ENCODE data around the gene CKLF. TPM values are rescaled to one million over a fixed set of nuclear protein-coding genes. Genes with fewer than 3 reads are reported as not detected.

CKLF gene
- total and polyA plus RNA-seq, 3 experiments from 2014 or later: 118 to 265 (median 121) TPM

GRCh38 chr16:66554495-66554894 lies 2.1 kb downstream of the CKLF start:
- Mint-ChIP-seq H3K27me3 (peaks cover 0 to 5% of the 10 kb centered on the region in 2 donors), H3K36me3 (peaks cover 0 to 49% (median 9%) of the 10 kb centered on the region in 3 donors), H3K4me1 (peaks cover 77 to 89% (median 87%) of the 10 kb centered on the region in 3 donors), H3K4me3 (peak overlapping the region; percentile 90 to 98 (median 97)), H3K9me3 (no peaks in the 10 kb centered on the region), H3K27ac (peak overlapping the region; percentile 55 to 97 (median 95))
- ChIA-PET POLR2A (interaction anchor here (0.9 to 1.0 kb wide), 2 partner anchors 32 to 49 kb away, joined by 3 to 5 read pairs; no protein-coding TSS in a partner anchor), CTCF (interaction anchor here (0.8 to 3.7 kb wide), 6 partner anchors 8 to 74 kb away, joined by 3 to 20 read pairs (median 6); partner anchors contain the start of gene CMTM3)
- H3K4me3 ChIP-seq (ENCODE audit: low read length): no peak overlapping the region
- peaks cover 58% of the 10 kb centered on the region for H3K4me1 ChIP-seq (ENCODE audit: insufficient read depth, low read length)
- DNase-seq: no peak
- no peaks in the 10 kb centered on the region for H3K36me3 ChIP-seq (ENCODE audit: insufficient read depth, low read length)
- H3K9me3 ChIP-seq (ENCODE audit: low read length): no peaks in the 10 kb centered on the region
- H3K27me3 ChIP-seq (ENCODE audit: insufficient read depth, low read length, poor library complexity, severe bottlenecking): no peaks in the 10 kb centered on the region
- no peak overlapping the region for H3K27ac ChIP-seq (ENCODE audit: low read depth, low read length)

GRCh38 chr16:66560107-66560506 lies 7.7 kb downstream of the CKLF start:
- H3K36me3 ChIP-seq (ENCODE audit: insufficient read depth, low read length): peaks cover 11% of the 10 kb centered on the region
- DNase-seq: no peak
- POLR2A ChIA-PET: no interaction called here

DNA sequence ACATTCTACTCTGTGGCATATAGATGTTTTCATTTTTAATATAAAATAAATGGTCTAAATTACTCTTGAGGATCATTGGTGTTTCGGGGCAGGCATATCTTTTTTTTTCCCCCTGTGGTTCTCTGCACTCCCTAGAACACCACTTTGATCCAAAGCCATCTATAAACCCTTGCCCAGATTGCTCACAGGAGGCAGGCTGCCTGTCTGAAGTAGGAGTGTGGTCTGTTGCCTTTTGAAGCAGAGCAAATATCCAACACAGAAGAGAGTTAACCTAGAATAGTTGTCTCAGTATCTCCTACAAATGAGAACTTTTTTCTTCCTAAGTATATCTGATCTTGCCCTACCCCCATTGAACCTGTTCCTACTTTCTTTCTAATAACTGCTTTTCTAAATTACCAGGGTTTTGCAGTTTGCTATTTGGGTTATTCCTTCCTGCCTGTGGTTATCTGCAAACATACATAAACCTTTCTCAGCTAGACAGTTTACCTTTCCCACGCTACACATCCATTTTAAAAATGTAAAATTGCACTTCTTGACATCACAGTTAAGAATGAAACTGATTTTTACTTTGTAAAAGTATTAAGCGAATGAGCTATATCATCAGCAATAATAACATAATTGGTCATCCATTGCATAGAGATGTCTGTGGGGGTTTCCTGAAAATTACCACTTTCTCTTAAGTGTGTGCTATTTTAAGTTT lies 9.2 kb downstream of the CKLF start:
- ChIA-PET POLR2A (interaction anchor here (0.7 to 1.7 kb wide), 4 partner anchors 9 to 42 kb away, joined by 4 to 11 read pairs (median 4); partner anchors contain the start of gene CKLF), CTCF (interaction anchor here (0.7 to 3.5 kb wide), 13 partner anchors 8 to 155 kb away, joined by 3 to 33 read pairs (median 5); partner anchors contain the start of gene CKLF)
- no peak for DNase-seq
- H3K27ac ChIP-seq (ENCODE audit: low read depth, low read length): no peak overlapping the region
- Mint-ChIP-seq H3K27me3 (no peaks in the 10 kb centered on the region), H3K9me3 (no peaks in the 10 kb centered on the region), H3K4me1 (peaks cover 73 to 86% (median 84%) of the 10 kb centered on the region in 3 donors), H3K36me3 (peaks cover 0 to 64% (median 11%) of the 10 kb centered on the region in 3 donors), H3K4me3 (peak overlapping the region in 6 of 7 donors; percentile 47 to 83 (median 64)), H3K27ac (peak overlapping the region; percentile 13 to 92 (median 86))
- no peaks in the 10 kb centered on the region for H3K27me3 ChIP-seq (ENCODE audit: insufficient read depth, low read length, poor library complexity, severe bottlenecking)
- no peak overlapping the region for H3K4me3 ChIP-seq (ENCODE audit: low read length)
- H3K9me3 ChIP-seq (ENCODE audit: low read length): no peaks in the 10 kb centered on the region
- H3K36me3 ChIP-seq (ENCODE audit: insufficient read depth, low read length): peaks cover 12% of the 10 kb centered on the region
- peaks cover 38% of the 10 kb centered on the region for H3K4me1 ChIP-seq (ENCODE audit: insufficient read depth, low read length)

More at GRCh38 chr16:66560107-66560506, 7.7 kb downstream of the CKLF start:
- CTCF ChIA-PET: interaction anchor here (0.8 to 2.6 kb wide), 4 partner anchors 9 to 48 kb away, joined by 3 to 12 read pairs (median 3); no protein-coding TSS in a partner anchor
- peaks cover 52% of the 10 kb centered on the region for H3K4me1 ChIP-seq (ENCODE audit: insufficient read depth, low read length)
- Mint-ChIP-seq H3K4me3 (peak overlapping the region; percentile 1 to 63 (median 25)), H3K27me3 (no peaks in the 10 kb centered on the region), H3K36me3 (peaks cover 0 to 63% (median 10%) of the 10 kb centered on the region in 3 donors), H3K9me3 (no peaks in the 10 kb centered on the region), H3K4me1 (peaks cover 83 to 94% (median 93%) of the 10 kb centered on the region in 3 donors), H3K27ac (peak overlapping the region; percentile 13 to 92 (median 79))
- H3K27me3 ChIP-seq (ENCODE audit: insufficient read depth, low read length, poor library complexity, severe bottlenecking): no peaks in the 10 kb centered on the region
- no peak overlapping the region for H3K4me3 ChIP-seq (ENCODE audit: low read length)
- H3K27ac ChIP-seq (ENCODE audit: low read depth, low read length): no peak overlapping the region
- H3K9me3 ChIP-seq (ENCODE audit: low read length): no peaks in the 10 kb centered on the region

DNA sequence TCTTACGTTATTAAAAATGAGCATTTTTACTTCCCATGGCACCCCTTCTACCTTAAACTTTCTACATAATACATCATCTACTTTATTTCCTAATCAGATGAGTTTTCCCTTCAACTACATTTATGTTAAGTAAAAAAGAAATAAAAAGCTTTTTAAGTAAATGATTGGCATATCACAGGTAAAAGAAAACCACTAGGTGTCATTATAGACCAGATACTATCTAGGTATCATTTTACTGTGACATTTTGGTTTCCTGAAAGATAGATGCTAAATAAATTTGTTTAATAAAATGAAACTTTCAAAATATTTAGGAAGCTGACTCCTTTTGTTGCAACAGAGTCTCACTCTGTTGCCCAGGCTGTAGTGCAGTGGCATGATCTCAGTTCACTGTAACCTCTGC lies 10.0 kb downstream of the CKLF start:
- ChIA-PET CTCF (interaction anchor here (0.6 to 3.5 kb wide), 19 partner anchors 9 to 156 kb away, joined by 3 to 33 read pairs (median 5); partner anchors contain the start of genes CKLF, CMTM2 and CMTM3), POLR2A (interaction anchor here (1.3 to 1.7 kb wide), 2 partner anchors 10 to 27 kb away, joined by 4 read pairs; partner anchors contain the start of gene CKLF)
- Mint-ChIP-seq H3K27ac (peak overlapping the region; percentile 13 to 91 (median 74)), H3K4me3 (peak overlapping the region; percentile 3 to 71 (median 60)), H3K9me3 (no peaks in the 10 kb centered on the region), H3K36me3 (peaks cover 4 to 70% (median 16%) of the 10 kb centered on the region in 3 donors), H3K27me3 (no peaks in the 10 kb centered on the region), H3K4me1 (peaks cover 70 to 79% (median 78%) of the 10 kb centered on the region in 3 donors)
- Histone ChIP-seq H3K9me3 (ENCODE audit: low read length) (no peaks in the 10 kb centered on the region), H3K27ac (ENCODE audit: low read depth, low read length) (no peak overlapping the region), H3K4me3 (ENCODE audit: low read length) (no peak overlapping the region), H3K27me3 (ENCODE audit: insufficient read depth, low read length, poor library complexity, severe bottlenecking) (no peaks in the 10 kb centered on the region), H3K4me1 (ENCODE audit: insufficient read depth, low read length) (peaks cover 38% of the 10 kb centered on the region), H3K36me3 (ENCODE audit: insufficient read depth, low read length) (peaks cover 12% of the 10 kb centered on the region)
- DNase-seq: peak in 2 of 5 donors; percentile 16 to 27

DNA sequence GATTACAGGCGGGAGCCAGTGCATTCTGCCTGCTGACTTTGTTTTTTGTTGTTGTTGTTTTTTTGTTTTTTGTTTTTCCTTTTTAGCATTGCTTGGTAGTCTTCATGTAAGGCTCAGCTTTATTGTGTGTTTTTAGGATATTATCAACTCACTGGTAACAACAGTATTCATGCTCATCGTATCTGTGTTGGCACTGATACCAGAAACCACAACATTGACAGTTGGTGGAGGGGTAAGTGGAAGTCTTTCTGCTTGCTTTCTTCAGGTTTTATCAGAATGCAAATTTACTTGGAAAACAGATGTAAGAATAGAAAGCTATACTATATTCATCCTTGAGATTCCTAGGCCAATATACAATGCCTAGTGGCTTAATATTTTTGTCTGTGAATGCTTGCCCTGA lies 10.6 kb downstream of the CKLF start:
- Histone ChIP-seq H3K36me3 (ENCODE audit: insufficient read depth, low read length) (peaks cover 12% of the 10 kb centered on the region), H3K4me3 (ENCODE audit: low read length) (no peak overlapping the region), H3K4me1 (ENCODE audit: insufficient read depth, low read length) (peaks cover 38% of the 10 kb centered on the region), H3K27me3 (ENCODE audit: insufficient read depth, low read length, poor library complexity, severe bottlenecking) (no peaks in the 10 kb centered on the region), H3K9me3 (ENCODE audit: low read length) (no peaks in the 10 kb centered on the region), H3K27ac (ENCODE audit: low read depth, low read length) (no peak overlapping the region)
- Mint-ChIP-seq H3K4me3 (peak overlapping the region; percentile 12 to 71 (median 60)), H3K4me1 (peaks cover 65 to 77% (median 72%) of the 10 kb centered on the region in 3 donors), H3K36me3 (peaks cover 4 to 71% (median 16%) of the 10 kb centered on the region in 3 donors), H3K27me3 (no peaks in the 10 kb centered on the region), H3K9me3 (no peaks in the 10 kb centered on the region), H3K27ac (peak overlapping the region; percentile 13 to 91 (median 74))
- ChIA-PET POLR2A (interaction anchor here (1.3 to 1.7 kb wide), 2 partner anchors 10 to 26 kb away, joined by 4 read pairs; partner anchors contain the start of gene CKLF), CTCF (interaction anchor here (0.6 to 3.5 kb wide), 21 partner anchors 9 to 189 kb away, joined by 3 to 33 read pairs (median 5); partner anchors contain the start of genes CKLF, CMTM2 and CMTM3)
- no peak for DNase-seq

- no peaks in the 10 kb centered on the region for H3K27me3 ChIP-seq (ENCODE audit: insufficient read depth, low read length, poor library complexity, severe bottlenecking)
- Mint-ChIP-seq H3K27me3 (no peaks in the 10 kb centered on the region), H3K27ac (peak overlapping the region in 7 of 8 donors; percentile 13 to 91 (median 85)), H3K9me3 (no peaks in the 10 kb centered on the region), H3K36me3 (peaks cover 4 to 64% (median 16%) of the 10 kb centered on the region in 3 donors), H3K4me3 (no peak overlapping the region), H3K4me1 (peaks cover 58 to 70% (median 64%) of the 10 kb centered on the region in 3 donors)
- POLR2A ChIA-PET: interaction anchor here (0.9 to 1.7 kb wide), 3 partner anchors 11 to 42 kb away, joined by 4 read pairs; partner anchors contain the start of gene CKLF
- H3K27ac ChIP-seq (ENCODE audit: low read depth, low read length): no peak overlapping the region
- DNase-seq: no peak
- peaks cover 38% of the 10 kb centered on the region for H3K4me1 ChIP-seq (ENCODE audit: insufficient read depth, low read length)
- H3K4me3 ChIP-seq (ENCODE audit: low read length): no peak overlapping the region
- CTCF ChIA-PET: interaction anchor here (0.7 to 3.5 kb wide), 18 partner anchors 9 to 188 kb away, joined by 3 to 33 read pairs (median 6); partner anchors contain the start of genes CKLF, CMTM2 and CMTM3
- no peaks in the 10 kb centered on the region for H3K9me3 ChIP-seq (ENCODE audit: low read length)
- H3K36me3 ChIP-seq (ENCODE audit: insufficient read depth, low read length): peaks cover 12% of the 10 kb centered on the region
Observed at GRCh38 chr16:66563574-66564334, 11.4 kb downstream of the CKLF start.

Measured in CD8-positive, alpha-beta memory T cell (primary cell).